ENCODE results near the gene NSUN7.

- TF ChIP-seq POLR2A (IDR thresholded peaks at IDR 0.05) = no peak
- TF ChIP-seq, protein P1, sequence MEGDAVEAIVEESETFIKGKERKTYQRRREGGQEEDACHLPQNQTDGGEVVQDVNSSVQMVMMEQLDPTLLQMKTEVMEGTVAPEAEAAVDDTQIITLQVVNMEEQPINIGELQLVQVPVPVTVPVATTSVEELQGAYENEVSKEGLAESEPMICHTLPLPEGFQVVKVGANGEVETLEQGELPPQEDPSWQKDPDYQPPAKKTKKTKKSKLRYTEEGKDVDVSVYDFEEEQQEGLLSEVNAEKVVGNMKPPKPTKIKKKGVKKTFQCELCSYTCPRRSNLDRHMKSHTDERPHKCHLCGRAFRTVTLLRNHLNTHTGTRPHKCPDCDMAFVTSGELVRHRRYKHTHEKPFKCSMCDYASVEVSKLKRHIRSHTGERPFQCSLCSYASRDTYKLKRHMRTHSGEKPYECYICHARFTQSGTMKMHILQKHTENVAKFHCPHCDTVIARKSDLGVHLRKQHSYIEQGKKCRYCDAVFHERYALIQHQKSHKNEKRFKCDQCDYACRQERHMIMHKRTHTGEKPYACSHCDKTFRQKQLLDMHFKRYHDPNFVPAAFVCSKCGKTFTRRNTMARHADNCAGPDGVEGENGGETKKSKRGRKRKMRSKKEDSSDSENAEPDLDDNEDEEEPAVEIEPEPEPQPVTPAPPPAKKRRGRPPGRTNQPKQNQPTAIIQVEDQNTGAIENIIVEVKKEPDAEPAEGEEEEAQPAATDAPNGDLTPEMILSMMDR (IDR thresholded peaks at IDR 0.05) = no peak
Observed at GRCh38 chr4:40745285-40745984, 4.3 kb upstream of the NSUN7 start.

All from transverse colon (tissue), 3 donors.